Natural killer cell (primary cell): Measurements from ENCODE around the gene CAPS. TPM values are rescaled to one million over a fixed set of nuclear protein-coding genes. Genes with fewer than 3 reads are reported as not detected.

Source experiments
- ATAC-seq, 3 donors: fragments of 150-1000 bp in 2 of 3; fragments of 200-7000 bp in 1 of 3; cut with Tn5 transposase; 1 replicate in 1 of 3; 2 replicates in 2 of 3; pipeline ENCODE4 v1.10.0; 2021; ENCODE audit warnings: mild to moderate bottlenecking in 2 of 3, moderate library complexity in 2 of 3
- DNase-seq, 2 donors: peaks; one replicate each; pipeline versions ENCODE4 v3.0.0 to v3.0.0-alpha.2; 2013 to 2021; ENCODE audit warnings: mixed read lengths in 1 of 2
- H3K27ac ChIP-seq: one replicate; pipeline ENCODE4 v1.5.1; 2013; ENCODE audit warnings: mild to moderate bottlenecking, low read length
- H3K27me3 ChIP-seq: one replicate; pipeline ENCODE4 v1.6.1; 2013; ENCODE audit warnings: low read length; ENCODE audit not compliant: control insufficient read depth, insufficient read depth
- H3K36me3 ChIP-seq: one replicate; pipeline ENCODE4 v1.6.1; 2013; ENCODE audit warnings: low read length; ENCODE audit not compliant: control insufficient read depth, insufficient read depth
- H3K4me1 ChIP-seq: one replicate; pipeline ENCODE4 v1.6.1; 2013; ENCODE audit warnings: low read length; ENCODE audit not compliant: control insufficient read depth, insufficient read depth
- H3K4me3 ChIP-seq: one replicate; pipeline ENCODE4 v1.5.1; 2013; ENCODE audit warnings: low read length
- H3K9me3 ChIP-seq: one replicate; pipeline ENCODE4 v1.6.1; 2013; ENCODE audit warnings: low read length; ENCODE audit not compliant: control insufficient read depth, insufficient read depth
- H3K27ac Mint-ChIP-seq, 2 donors: one replicate each; pipeline ENCODE4 v1.8.0; 2022; ENCODE audit warnings: mild to moderate bottlenecking in 2 of 2, mixed read lengths in 2 of 2, moderate library complexity in 1 of 2
- H3K27me3 Mint-ChIP-seq, 2 donors: one replicate each; pipeline ENCODE4 v1.8.0; 2022; ENCODE audit warnings: low read depth in 2 of 2, mixed read lengths in 2 of 2
- H3K36me3 Mint-ChIP-seq: one replicate; pipeline ENCODE4 v1.8.0; 2022; ENCODE audit warnings: mixed read lengths
- H3K4me1 Mint-ChIP-seq, 2 donors: one replicate each; pipeline ENCODE4 v1.8.0; 2022; ENCODE audit warnings: mixed read lengths in 2 of 2
- H3K4me3 Mint-ChIP-seq: one replicate; pipeline ENCODE4 v1.8.0; 2022; ENCODE audit warnings: mild to moderate bottlenecking, moderate library complexity, mixed read lengths
- H3K9me3 Mint-ChIP-seq, 2 donors: one replicate each; pipeline ENCODE4 v1.8.0; 2022; ENCODE audit warnings: mixed read lengths in 2 of 2
- CTCF ChIP-seq: fragments of 200-600 bp; IDR thresholded peaks from one replicate; pipeline ENCODE4 v1.8.0; 2022; ENCODE audit warnings: antibody characterized with exemption
- WGBS: methylation state at CpG from one replicate; pipeline ENCODE4 v1.1.7; 2013; ENCODE audit warnings: missing lambda C conversion rate; ENCODE audit not compliant: insufficient coverage; 5-methylcytosine and 5-hydroxymethylcytosine counted together
- intact Hi-C: fragments of 100-400 bp; cut with micrococcal nuclease; formaldehyde crosslinking; loops from one replicate; pipeline ENCODE4 v1.14.2; 2022
- total RNA-seq, 4 donors: library from RNA; stranded (reverse); fragments of 120-200 nt in 1 of 4; gene quantifications; one replicate each; pipeline versions ENCODE4 v1.2.3 to v1.2.4, GENCODE V29; 2013 to 2022

CAPS gene
- total RNA-seq, 3 donors from 2014 or later (not counting 1 experiment from before 2014, with no cell fraction given), result 34.0 to 41.6 (median 38.3) TPM

DNA sequence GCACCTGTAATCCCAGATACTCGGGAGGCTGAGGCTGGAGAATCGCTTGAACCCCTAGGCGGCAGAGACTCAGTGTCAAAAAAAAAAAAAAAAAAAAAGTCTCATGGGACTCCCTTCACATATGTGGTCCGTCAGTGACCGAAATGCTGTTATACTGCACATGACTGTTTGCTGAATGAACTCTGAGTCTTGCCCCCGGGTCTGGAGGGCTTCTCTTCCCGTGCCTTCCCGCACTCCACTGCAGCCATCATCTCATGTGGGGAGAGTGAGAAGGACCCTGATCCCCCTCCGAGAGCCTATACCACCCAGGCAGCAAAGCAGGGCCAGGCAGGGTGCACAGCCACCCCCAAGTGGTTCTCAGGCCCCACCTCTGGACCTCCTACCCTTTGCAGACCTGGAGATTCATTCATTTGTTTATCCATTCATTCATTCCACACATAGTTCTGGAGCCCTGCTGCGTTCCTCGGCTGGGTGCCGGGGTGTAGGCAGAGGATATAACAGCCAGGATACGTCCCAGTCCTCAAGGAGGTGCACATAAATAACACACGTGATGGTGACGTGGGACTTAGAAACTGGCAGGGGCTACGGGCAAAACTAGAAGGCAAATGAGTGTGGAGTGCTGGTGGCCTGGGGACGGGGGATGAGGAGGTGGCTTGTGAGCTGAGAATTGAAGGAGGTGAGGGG lies 24.6 kb upstream of the CAPS start:
- H3K27ac Mint-ChIP-seq, result no peak overlapping the region
- H3K36me3 Mint-ChIP-seq, result no peaks in the 10 kb centered on the region
- no peaks in the 10 kb centered on the region for H3K9me3 Mint-ChIP-seq
- H3K9me3 ChIP-seq, result no peaks in the 10 kb centered on the region
- H3K27me3 Mint-ChIP-seq, result peaks cover 0 to 6% of the 10 kb centered on the region in 2 donors
- ATAC-seq, result no peak
- intact Hi-C loops, result no loop called here
- DNase-seq, result no peak
- 70% methylated on average over 16 of the region's 17 CpGs for WGBS
- no peaks in the 10 kb centered on the region for H3K4me1 ChIP-seq
- no peak for TF ChIP-seq CTCF
- H3K4me3 Mint-ChIP-seq, result no peak overlapping the region
- no peak overlapping the region for H3K4me3 ChIP-seq
- no peaks in the 10 kb centered on the region for H3K36me3 ChIP-seq
- no peaks in the 10 kb centered on the region for H3K27me3 ChIP-seq
- peaks cover 0 to 7% of the 10 kb centered on the region in 2 donors for H3K4me1 Mint-ChIP-seq
- no peak overlapping the region for H3K27ac ChIP-seq

DNA sequence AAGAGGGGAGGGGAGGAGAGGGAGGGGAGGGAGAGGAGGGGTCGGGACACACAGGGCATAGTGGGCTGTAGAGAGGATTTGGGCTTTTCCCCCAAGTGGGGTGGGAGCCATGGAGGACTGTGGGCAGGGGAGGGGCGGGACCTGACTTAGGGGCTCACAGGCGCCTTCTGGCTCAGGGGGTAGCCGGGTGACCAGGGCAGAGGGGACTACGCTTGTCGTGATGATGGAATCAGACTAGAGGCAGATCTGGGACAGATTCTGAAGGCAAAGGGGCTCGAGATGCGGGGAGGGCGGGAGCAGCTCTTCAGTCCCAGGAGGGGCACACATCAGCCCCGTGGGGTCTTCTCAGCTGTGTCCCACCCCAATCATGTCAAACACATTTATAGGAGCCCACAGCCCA lies 24.0 kb upstream of the CAPS start:
- no peak for ATAC-seq
- no peak overlapping the region for H3K27ac ChIP-seq
- Mint-ChIP-seq H3K36me3 (no peaks in the 10 kb centered on the region), H3K9me3 (no peaks in the 10 kb centered on the region), H3K27me3 (peaks cover 0 to 6% of the 10 kb centered on the region in 2 donors), H3K4me3 (no peak overlapping the region), H3K27ac (no peak overlapping the region), H3K4me1 (peaks cover 0 to 7% of the 10 kb centered on the region in 2 donors)
- H3K4me1 ChIP-seq, result no peaks in the 10 kb centered on the region
- DNase-seq, result no peak
- TF ChIP-seq CTCF, result no peak
- peaks cover 4% of the 10 kb centered on the region for H3K36me3 ChIP-seq
- no peaks in the 10 kb centered on the region for H3K27me3 ChIP-seq
- intact Hi-C loops, result no loop called here
- no peak overlapping the region for H3K4me3 ChIP-seq
- H3K9me3 ChIP-seq, result no peaks in the 10 kb centered on the region
- WGBS, result 63% methylated on average over 10 of the region's 10 CpGs

DNA sequence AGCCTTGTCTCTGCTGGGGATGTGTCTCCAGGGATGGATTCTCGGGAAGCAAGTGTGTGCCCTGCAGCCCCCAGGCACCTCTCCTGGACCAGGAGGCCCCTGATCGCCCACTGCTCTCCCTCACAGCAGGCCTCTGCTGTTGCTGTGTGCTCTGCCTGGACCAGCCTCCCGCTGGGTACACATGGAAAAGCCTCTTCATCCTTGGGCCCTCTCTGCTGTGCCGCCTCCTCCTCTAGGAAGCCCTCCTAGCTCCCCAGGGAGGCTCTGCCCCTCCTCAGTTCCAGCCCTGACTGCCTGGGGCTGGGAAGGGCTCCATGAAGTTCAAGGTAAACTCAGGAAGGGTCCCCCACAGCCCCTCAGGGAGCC lies 22.5 kb upstream of the CAPS start:
- Histone ChIP-seq H3K4me3 (no peak overlapping the region), H3K4me1 (no peaks in the 10 kb centered on the region), H3K9me3 (no peaks in the 10 kb centered on the region), H3K27me3 (no peaks in the 10 kb centered on the region), H3K27ac (no peak overlapping the region), H3K36me3 (peaks cover 18% of the 10 kb centered on the region)
- Mint-ChIP-seq H3K27ac (no peak overlapping the region), H3K4me3 (no peak overlapping the region), H3K4me1 (peaks cover 0 to 7% of the 10 kb centered on the region in 2 donors), H3K9me3 (no peaks in the 10 kb centered on the region), H3K36me3 (no peaks in the 10 kb centered on the region), H3K27me3 (peaks cover 0 to 3% of the 10 kb centered on the region in 2 donors)
- intact Hi-C loops, result no loop called here
- no peak for TF ChIP-seq CTCF
- DNase-seq (no peak), ATAC-seq (no peak)
- 67% methylated on average over 4 of the region's 4 CpGs for WGBS
